ENCODE results near the gene RTN1. TPM values are rescaled to one million over a fixed set of nuclear protein-coding genes. Genes with fewer than 3 reads are reported as not detected.

Gene RTN1
- total and polyA plus RNA-seq, 2 experiments from 2014 or later = 4.2 to 4.3 TPM

DNA sequence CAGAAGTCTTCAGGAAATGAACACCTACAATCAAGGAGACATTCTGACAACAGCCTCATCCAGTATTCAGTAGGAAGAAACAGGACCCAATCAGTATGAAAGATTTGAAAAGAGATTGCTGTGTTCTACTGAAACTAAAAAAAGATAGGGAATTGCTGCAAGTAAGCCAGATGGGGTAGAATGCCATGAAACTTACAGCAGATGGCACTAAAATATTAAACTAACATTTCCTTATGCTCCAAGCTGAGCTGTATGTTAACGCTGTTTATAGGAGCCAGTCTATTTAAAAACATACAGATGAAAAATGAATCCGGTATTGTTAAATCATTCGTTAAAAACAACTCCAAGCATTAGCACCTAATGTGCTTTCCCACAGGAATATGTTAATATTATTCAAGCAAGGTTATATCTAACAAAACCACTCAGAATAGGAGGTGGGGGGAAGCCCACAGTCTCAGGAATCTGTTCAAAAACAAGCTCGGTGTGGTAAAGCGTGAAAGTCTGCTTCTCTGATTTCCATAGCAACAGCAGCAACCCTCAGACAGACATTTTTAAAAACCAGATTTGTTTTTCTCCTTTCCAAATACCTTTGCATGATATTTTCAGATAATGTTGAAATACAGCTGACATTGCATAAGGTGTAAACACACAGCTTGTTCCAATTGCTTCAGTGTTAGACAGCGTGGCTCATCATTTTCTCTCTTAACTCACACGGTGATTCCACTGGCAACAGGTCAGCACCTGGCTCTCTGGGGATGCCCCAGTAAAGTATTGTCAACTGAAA, 162.6 kb downstream of the RTN1 start:
- TF ChIP-seq, protein P1, sequence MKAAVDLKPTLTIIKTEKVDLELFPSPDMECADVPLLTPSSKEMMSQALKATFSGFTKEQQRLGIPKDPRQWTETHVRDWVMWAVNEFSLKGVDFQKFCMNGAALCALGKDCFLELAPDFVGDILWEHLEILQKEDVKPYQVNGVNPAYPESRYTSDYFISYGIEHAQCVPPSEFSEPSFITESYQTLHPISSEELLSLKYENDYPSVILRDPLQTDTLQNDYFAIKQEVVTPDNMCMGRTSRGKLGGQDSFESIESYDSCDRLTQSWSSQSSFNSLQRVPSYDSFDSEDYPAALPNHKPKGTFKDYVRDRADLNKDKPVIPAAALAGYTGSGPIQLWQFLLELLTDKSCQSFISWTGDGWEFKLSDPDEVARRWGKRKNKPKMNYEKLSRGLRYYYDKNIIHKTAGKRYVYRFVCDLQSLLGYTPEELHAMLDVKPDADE (IDR thresholded peaks at IDR 0.05) = no peak
- no peak for TF ChIP-seq ZNF331 (CRISPR knock-in tag; IDR thresholded peaks at IDR 0.05; ENCODE audit: low read depth)
- TF ChIP-seq EZH2 (IDR thresholded peaks at IDR 0.05; ENCODE audit: low read depth, unreplicated experiment) = no peak
- no peak for TF ChIP-seq STAT1 (IDR thresholded peaks at IDR 0.05; ENCODE audit: unreplicated experiment)
- Histone ChIP-seq H3K4me2 (no peak overlapping the region), H3K27ac (ENCODE audit: low read depth) (no peak overlapping the region), H3F3A (replicated peaks; ENCODE audit: low read depth) (no peaks in the 10 kb centered on the region), H3K4me1 (ENCODE audit: insufficient read depth) (no peaks in the 10 kb centered on the region), H3K27me3 (ENCODE audit: insufficient read depth) (no peaks in the 10 kb centered on the region), H3K4me3 (no peak overlapping the region), H3K79me2 (replicated peaks; ENCODE audit: insufficient read depth) (no peaks in the 10 kb centered on the region), H4K20me1 (replicated peaks; ENCODE audit: insufficient read depth) (no peaks in the 10 kb centered on the region), H3K9me2 (ENCODE audit: insufficient read depth) (no peaks in the 10 kb centered on the region), H2AFZ (no peak overlapping the region), H3K36me3 (ENCODE audit: insufficient read depth) (no peaks in the 10 kb centered on the region)
- Mint-ChIP-seq H3K4me3 (no peak overlapping the region), H3K36me3 (ENCODE audit: low read depth) (peaks cover under 1% of the 10 kb centered on the region; the same call in 1 of the 3 replicates), H3K9me3 (0 out of 3 replicates have a peak, but pooled peaks cover under 1% of the 10 kb centered on the region), H3K27ac (no peak overlapping the region), H3K4me1 (no peaks in the 10 kb centered on the region), H3K27me3 (ENCODE audit: insufficient read depth, low read depth, poor library complexity) (peaks cover 2% of the 10 kb centered on the region)
- ATAC-seq = no peak
- no peak for DNase-seq (ENCODE audit: low spot score)

DNA sequence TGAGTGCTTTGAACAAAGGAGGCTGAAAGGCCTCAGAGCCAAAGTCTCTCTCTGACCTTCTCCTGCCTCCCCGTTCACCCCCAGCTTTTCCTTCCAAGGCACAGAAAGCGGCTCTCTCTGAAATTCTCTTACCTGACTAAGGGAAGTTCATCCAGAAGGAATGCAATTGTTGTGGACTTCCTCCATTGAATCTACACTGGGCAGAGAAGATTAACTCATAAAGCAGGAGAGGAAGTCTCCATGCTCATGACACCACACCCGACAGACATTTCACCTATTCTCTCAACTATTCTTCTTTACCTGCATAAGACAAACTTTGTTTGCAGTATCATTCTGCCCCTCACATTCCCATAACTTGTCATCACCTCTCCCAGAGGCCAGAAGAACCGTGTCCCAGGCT, 164.7 kb downstream of the RTN1 start:
- Mint-ChIP-seq H3K36me3 (ENCODE audit: low read depth) (peaks cover 5% of the 10 kb centered on the region; the same call in 2 of the 3 replicates), H3K9me3 (peaks cover 15% of the 10 kb centered on the region; the same call in 2 of the 3 replicates), H3K27ac (no peak overlapping the region), H3K4me3 (no peak overlapping the region), H3K4me1 (no peaks in the 10 kb centered on the region), H3K27me3 (ENCODE audit: insufficient read depth, low read depth, poor library complexity) (peaks cover 2% of the 10 kb centered on the region)
- H3F3A ChIP-seq (replicated peaks; ENCODE audit: low read depth) = no peaks in the 10 kb centered on the region
- H3K4me3 ChIP-seq = no peak overlapping the region
- no peak overlapping the region; the same call in 1 of the 2 replicates for H2AFZ ChIP-seq
- H3K27me3 ChIP-seq (ENCODE audit: insufficient read depth) = no peaks in the 10 kb centered on the region
- H3K4me2 ChIP-seq = no peak overlapping the region
- DNase-seq (ENCODE audit: low spot score) (no peak), ATAC-seq (no peak)
- H4K20me1 ChIP-seq (replicated peaks; ENCODE audit: insufficient read depth) = no peaks in the 10 kb centered on the region
- no peaks in the 10 kb centered on the region for H3K9me2 ChIP-seq (ENCODE audit: insufficient read depth)
- no peaks in the 10 kb centered on the region for H3K79me2 ChIP-seq (replicated peaks; ENCODE audit: insufficient read depth)
- no peaks in the 10 kb centered on the region for H3K36me3 ChIP-seq (ENCODE audit: insufficient read depth)
- H3K27ac ChIP-seq (ENCODE audit: low read depth) = no peak overlapping the region
- no peak for TF ChIP-seq STAT1 (IDR thresholded peaks at IDR 0.05; ENCODE audit: unreplicated experiment)
- H3K4me1 ChIP-seq (ENCODE audit: insufficient read depth) = no peaks in the 10 kb centered on the region

DNA sequence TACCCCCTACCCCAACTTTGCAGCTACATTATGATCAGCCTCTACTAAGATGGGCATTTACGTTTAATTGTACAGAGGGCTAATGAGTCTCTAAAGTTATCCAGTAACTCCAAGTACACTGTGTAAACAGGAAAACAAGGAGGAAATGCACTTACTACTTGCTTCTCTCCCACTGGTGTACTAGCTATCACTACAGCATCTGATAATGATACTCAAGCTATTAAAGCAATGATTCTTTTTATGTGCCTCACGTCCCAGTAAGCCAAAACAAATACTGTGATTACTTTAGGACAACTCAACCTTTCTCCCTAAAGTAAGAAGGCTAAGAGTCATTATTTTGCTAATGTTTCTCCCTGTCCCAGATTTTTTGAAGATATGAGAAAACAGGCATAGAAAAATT, 165.3 kb downstream of the RTN1 start:
- peaks cover 5% of the 10 kb centered on the region; the same call in 2 of the 3 replicates for H3K36me3 Mint-ChIP-seq (ENCODE audit: low read depth)
- no peaks in the 10 kb centered on the region for H3K4me1 Mint-ChIP-seq
- H3K9me3 Mint-ChIP-seq = peaks cover 16% of the 10 kb centered on the region; the same call in 2 of the 3 replicates
- no peak for TF ChIP-seq CREB1 (CRISPR knock-in tag; IDR thresholded peaks at IDR 0.05; ENCODE audit: low read depth)
- TF ChIP-seq, protein P2, sequence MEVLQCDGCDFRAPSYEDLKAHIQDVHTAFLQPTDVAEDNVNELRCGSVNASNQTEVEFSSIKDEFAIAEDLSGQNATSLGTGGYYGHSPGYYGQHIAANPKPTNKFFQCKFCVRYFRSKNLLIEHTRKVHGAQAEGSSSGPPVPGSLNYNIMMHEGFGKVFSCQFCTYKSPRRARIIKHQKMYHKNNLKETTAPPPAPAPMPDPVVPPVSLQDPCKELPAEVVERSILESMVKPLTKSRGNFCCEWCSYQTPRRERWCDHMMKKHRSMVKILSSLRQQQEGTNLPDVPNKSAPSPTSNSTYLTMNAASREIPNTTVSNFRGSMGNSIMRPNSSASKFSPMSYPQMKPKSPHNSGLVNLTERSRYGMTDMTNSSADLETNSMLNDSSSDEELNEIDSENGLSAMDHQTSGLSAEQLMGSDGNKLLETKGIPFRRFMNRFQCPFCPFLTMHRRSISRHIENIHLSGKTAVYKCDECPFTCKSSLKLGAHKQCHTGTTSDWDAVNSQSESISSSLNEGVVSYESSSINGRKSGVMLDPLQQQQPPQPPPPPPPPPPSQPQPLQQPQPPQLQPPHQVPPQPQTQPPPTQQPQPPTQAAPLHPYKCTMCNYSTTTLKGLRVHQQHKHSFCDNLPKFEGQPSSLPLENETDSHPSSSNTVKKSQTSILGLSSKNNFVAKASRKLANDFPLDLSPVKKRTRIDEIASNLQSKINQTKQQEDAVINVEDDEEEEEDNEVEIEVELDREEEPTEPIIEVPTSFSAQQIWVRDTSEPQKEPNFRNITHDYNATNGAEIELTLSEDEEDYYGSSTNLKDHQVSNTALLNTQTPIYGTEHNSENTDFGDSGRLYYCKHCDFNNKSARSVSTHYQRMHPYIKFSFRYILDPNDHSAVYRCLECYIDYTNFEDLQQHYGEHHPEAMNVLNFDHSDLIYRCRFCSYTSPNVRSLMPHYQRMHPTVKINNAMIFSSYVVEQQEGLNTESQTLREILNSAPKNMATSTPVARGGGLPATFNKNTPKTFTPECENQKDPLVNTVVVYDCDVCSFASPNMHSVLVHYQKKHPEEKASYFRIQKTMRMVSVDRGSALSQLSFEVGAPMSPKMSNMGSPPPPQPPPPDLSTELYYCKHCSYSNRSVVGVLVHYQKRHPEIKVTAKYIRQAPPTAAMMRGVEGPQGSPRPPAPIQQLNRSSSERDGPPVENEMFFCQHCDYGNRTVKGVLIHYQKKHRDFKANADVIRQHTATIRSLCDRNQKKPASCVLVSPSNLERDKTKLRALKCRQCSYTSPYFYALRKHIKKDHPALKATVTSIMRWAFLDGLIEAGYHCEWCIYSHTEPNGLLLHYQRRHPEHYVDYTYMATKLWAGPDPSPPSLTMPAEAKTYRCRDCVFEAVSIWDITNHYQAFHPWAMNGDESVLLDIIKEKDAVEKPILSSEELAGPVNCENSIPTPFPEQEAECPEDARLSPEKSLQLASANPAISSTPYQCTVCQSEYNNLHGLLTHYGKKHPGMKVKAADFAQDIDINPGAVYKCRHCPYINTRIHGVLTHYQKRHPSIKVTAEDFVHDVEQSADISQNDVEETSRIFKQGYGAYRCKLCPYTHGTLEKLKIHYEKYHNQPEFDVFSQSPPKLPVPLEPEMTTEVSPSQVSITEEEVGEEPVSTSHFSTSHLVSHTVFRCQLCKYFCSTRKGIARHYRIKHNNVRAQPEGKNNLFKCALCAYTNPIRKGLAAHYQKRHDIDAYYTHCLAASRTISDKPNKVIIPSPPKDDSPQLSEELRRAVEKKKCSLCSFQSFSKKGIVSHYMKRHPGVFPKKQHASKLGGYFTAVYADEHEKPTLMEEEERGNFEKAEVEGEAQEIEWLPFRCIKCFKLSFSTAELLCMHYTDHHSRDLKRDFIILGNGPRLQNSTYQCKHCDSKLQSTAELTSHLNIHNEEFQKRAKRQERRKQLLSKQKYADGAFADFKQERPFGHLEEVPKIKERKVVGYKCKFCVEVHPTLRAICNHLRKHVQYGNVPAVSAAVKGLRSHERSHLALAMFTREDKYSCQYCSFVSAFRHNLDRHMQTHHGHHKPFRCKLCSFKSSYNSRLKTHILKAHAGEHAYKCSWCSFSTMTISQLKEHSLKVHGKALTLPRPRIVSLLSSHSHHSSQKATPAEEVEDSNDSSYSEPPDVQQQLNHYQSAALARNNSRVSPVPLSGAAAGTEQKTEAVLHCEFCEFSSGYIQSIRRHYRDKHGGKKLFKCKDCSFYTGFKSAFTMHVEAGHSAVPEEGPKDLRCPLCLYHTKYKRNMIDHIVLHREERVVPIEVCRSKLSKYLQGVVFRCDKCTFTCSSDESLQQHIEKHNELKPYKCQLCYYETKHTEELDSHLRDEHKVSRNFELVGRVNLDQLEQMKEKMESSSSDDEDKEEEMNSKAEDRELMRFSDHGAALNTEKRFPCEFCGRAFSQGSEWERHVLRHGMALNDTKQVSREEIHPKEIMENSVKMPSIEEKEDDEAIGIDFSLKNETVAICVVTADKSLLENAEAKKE (CRISPR knock-in tag; IDR thresholded peaks at IDR 0.05) = no peak
- TF ChIP-seq ZNF114 (CRISPR knock-in tag; IDR thresholded peaks at IDR 0.05) = no peak
- TF ChIP-seq EZH2 (IDR thresholded peaks at IDR 0.05; ENCODE audit: low read depth, unreplicated experiment) = no peak
- TF ChIP-seq POLR2AphosphoS5 (IDR thresholded peaks at IDR 0.05; ENCODE audit: low read depth) = no peak

More for the DNA sequence above, 165.3 kb downstream of the RTN1 start:
- Histone ChIP-seq H3K36me3 (ENCODE audit: insufficient read depth) (no peaks in the 10 kb centered on the region), H3K4me1 (ENCODE audit: insufficient read depth) (no peaks in the 10 kb centered on the region), H4K20me1 (replicated peaks; ENCODE audit: insufficient read depth) (no peaks in the 10 kb centered on the region), H3K4me3 (no peak overlapping the region), H3F3A (replicated peaks; ENCODE audit: low read depth) (no peaks in the 10 kb centered on the region), H3K79me2 (replicated peaks; ENCODE audit: insufficient read depth) (no peaks in the 10 kb centered on the region), H2AFZ (no peak overlapping the region), H3K4me2 (no peak overlapping the region), H3K27me3 (ENCODE audit: insufficient read depth) (no peaks in the 10 kb centered on the region), H3K9me2 (ENCODE audit: insufficient read depth) (no peaks in the 10 kb centered on the region), H3K27ac (ENCODE audit: low read depth) (no peak overlapping the region)
- no peak for ATAC-seq
- H3K4me3 Mint-ChIP-seq = no peak overlapping the region
- H3K27me3 Mint-ChIP-seq (ENCODE audit: insufficient read depth, low read depth, poor library complexity) = peaks cover 2% of the 10 kb centered on the region
- H3K27ac Mint-ChIP-seq = no peak overlapping the region
- DNase-seq (ENCODE audit: low spot score) = no peak
